Left ventricle myocardium inferior (tissue), 1 donor: ENCODE data around the gene COPG2. TPM values are rescaled to one million over a fixed set of nuclear protein-coding genes. Genes with fewer than 3 reads are reported as not detected.

Experiments
- DNase-seq: peaks from one replicate; pipeline ENCODE4 v3.0.0-alpha.2; 2020
- H3K27ac ChIP-seq: fragments of 200-600 bp; replicated peaks from 2 replicates; pipeline ENCODE4 v1.8.0; 2021
- H3K27me3 ChIP-seq: fragments of 200-600 bp; 2 replicates; pipeline ENCODE4 v1.8.0; 2021; ENCODE audit warnings: low read depth
- H3K36me3 ChIP-seq: fragments of 200-600 bp; 2 replicates; pipeline ENCODE4 v1.8.0; 2021
- H3K4me1 ChIP-seq: fragments of 200-600 bp; 2 replicates; pipeline ENCODE4 v1.8.0; 2021
- H3K4me3 ChIP-seq: fragments of 200-600 bp; 2 replicates; pipeline ENCODE4 v1.8.0; 2021; ENCODE audit warnings: mild to moderate bottlenecking, moderate library complexity
- H3K9me3 ChIP-seq: fragments of 200-600 bp; replicated peaks from 2 replicates; pipeline ENCODE4 v1.8.0; 2021
- CTCF ChIP-seq: fragments of 200-600 bp; IDR thresholded peaks from 2 replicates; pipeline ENCODE4 v1.8.0; 2021; ENCODE audit warnings: antibody characterized with exemption, mild to moderate bottlenecking, borderline replicate concordance
- intact Hi-C: fragments of 100-400 bp; cut with micrococcal nuclease; formaldehyde crosslinking; loops from one replicate; pipeline ENCODE4 v1.11.0; 2022
- total RNA-seq: library from RNA; stranded (reverse); fragmentation: NEBNext Ultra II Directional; extraction: Animal tissue kit (Norgen Biotek cat#: 25700); gene quantifications from one replicate; pipeline ENCODE4 v1.2.1, GENCODE V29; 2021
- donor health status: DM: no; HTN: yes; CAD: no; lungs with severe emphysema.

COPG2 gene
- total RNA-seq, 1 donor from 2014 or later, result 16.9 TPM

GRCh38 chr7:130492523-130493274, 175.8 kb downstream of the COPG2 start:
- TF ChIP-seq CTCF, result no peak
- DNase-seq, result no peak
- intact Hi-C loops, result no loop called here
- H3K9me3 ChIP-seq, result no peaks in the 10 kb centered on the region
- H3K4me3 ChIP-seq, result peak overlapping the region; percentile 63
- no peaks in the 10 kb centered on the region for H3K36me3 ChIP-seq
- no peak overlapping the region for H3K27ac ChIP-seq
- peaks cover 37% of the 10 kb centered on the region for H3K27me3 ChIP-seq
- peaks cover 33% of the 10 kb centered on the region for H3K4me1 ChIP-seq

DNA sequence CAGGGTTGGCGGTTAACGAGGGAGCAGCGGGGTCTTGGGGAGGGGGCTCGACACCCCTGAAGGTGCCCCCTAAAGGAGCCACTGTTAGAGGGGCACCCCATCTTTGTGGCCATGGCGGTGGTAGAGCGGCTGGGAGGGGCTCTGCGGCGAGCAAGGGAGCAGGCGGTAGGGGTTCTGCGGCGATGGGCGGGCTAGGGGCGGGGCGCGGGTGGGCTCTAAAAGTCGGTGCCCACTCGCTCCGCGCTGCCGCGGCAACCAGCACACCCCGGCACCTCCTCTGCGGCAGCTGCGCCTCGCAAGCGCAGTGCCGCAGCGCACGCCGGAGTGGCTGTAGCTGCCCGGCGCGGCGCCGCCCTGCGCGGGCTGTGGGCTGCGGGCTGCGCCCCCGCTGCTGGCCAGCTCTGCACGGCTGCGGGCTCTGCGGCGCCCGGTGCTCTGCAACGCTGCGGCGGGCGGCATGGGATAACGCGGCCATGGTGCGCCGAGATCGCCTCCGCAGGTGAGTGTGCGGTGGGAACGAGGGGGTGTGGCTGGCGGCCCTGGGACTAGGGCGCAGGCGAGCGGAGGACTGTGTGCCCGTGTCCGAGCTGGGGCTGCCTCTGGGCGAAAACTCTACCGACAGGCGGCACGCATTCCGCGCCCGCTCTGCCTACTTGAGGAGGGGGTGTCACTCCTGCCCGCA, 176.6 kb downstream of the COPG2 start, which contains the start of gene MEST:
Gene MEST (plus strand): TSS at position 245 of the 682 bp plus-strand sequence. CDS start 229 bp downstream, at position 474.
- intact Hi-C loops, result no loop called here
- peaks cover 39% of the 10 kb centered on the region for H3K27me3 ChIP-seq
- H3K4me1 ChIP-seq, result peaks cover 33% of the 10 kb centered on the region
- no peak for TF ChIP-seq CTCF
- no peaks in the 10 kb centered on the region for H3K36me3 ChIP-seq
- peak within 1 kb of the TSS; percentile 63 for H3K4me3 ChIP-seq
- no peaks in the 10 kb centered on the region for H3K9me3 ChIP-seq
- no peak within 1 kb of the TSS for H3K27ac ChIP-seq
- no peak for DNase-seq

DNA sequence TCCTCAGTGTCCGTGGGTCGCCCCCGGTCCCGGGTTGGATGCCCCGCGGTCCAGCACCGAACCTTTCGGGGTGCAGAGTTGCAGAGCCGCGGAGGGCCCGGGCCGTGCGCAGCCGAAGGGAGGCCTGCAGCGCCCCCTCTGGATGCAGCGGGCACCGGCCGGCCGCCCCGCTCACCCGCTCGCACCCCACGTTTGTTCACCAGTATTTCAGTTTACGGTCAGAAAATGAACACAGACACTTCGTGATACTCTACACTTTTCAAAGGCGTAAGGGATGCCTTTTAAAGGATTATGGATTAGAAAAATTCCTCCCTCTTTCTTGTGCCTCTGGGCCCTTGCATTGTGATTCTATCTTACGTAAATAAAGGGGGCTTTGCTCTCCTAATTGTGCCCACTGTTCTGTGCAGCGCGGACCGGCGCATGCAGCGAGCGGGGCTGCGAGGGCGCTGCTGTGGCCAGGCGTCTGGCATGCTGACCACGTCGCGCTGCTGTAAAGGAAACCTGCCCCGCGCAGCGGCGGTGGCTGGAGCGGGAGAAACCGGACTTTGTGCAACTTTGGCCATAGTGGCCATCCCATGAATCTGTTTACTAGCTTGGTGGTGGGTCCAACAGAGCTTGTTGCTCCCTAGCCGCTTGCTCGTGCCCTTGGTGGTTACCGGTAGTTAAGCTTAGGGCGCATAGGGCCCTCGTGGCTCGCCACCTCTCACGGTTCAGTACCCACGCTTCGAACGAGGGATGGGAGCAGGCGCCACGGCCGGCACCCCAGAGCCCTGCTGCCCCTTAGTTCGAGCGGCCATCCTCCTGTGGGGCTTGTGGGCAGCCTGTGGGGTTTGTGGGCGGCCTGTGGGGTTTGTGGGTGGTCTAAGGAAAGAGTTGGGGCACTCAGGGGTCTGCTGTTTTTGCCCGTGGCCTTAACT, 177.4 kb downstream of the COPG2 start:
- H3K27ac ChIP-seq, result no peak overlapping the region
- peaks cover 47% of the 10 kb centered on the region for H3K27me3 ChIP-seq
- H3K4me1 ChIP-seq, result peaks cover 41% of the 10 kb centered on the region
- peak; percentile 59 for TF ChIP-seq CTCF
- no peaks in the 10 kb centered on the region for H3K36me3 ChIP-seq
- intact Hi-C loops, result no loop called here
- peak overlapping the region; percentile 63 for H3K4me3 ChIP-seq
- DNase-seq, result no peak
- H3K9me3 ChIP-seq, result no peaks in the 10 kb centered on the region

GRCh38 chr7:130490311-130490791, 178.2 kb downstream of the COPG2 start:
- Histone ChIP-seq H3K27me3 (peaks cover 55% of the 10 kb centered on the region), H3K4me1 (peaks cover 48% of the 10 kb centered on the region), H3K36me3 (no peaks in the 10 kb centered on the region), H3K9me3 (no peaks in the 10 kb centered on the region), H3K4me3 (peak overlapping the region; percentile 63), H3K27ac (no peak overlapping the region)
- intact Hi-C loops, result no loop called here
- no peak for DNase-seq
- TF ChIP-seq CTCF, result no peak
